Fibroblast of skin of left quadriceps (primary cell): Measurements from ENCODE around the gene SHOC1.
"Not testable (repeated sequence)": the region's sequence is repeated elsewhere in the genome, so short reads cannot be mapped to it uniquely, and the experiment has no call there.

Source experiments
- DNase-seq, 2 experiments: peaks; one replicate each; pipeline ENCODE4 v3.0.0-alpha.2; 2013; ENCODE audit warnings: low read depth in 2 of 2

The SHOC1 gene

DNA sequence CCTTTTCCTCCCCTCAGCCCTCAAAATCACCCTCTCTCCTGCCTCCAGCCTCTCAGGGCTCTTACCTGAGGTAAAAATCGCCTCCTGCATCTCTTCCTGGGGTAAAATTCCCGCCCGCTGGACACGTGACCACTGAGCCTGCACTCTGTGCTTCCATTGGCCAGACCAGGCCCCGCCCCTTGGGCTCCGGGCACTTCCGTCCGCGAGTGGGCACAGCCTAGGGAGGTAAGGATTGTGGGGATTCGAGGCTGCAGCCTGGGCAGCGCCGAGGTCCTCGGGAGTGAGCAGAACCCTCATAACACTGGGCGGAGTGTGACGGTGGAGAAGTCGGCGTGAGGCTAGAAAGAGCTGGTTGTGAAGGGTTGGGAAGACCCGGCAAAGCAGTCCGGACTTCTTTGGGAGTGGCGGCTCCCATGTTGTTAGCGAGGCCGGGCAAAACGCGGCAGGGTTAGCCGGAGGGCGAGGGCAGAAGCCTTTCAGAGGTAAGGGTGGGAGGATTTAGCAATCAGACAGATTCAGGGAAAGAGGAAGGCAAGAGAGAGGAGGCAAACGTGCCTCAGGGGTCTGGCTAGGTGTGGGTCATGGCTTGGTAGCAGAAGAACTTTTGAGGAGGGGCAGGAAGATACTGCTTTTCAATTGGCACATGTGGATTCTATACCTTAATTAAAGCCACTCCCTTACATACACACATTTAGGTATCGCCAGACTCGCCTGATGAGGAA lies at the start of gene SHOC1:
SHOC1 (minus strand) TSS at position 103 of the 722 bp plus-strand sequence. CDS start 3,519 bp downstream, outside the sequence.
- no peak for DNase-seq

DNA sequence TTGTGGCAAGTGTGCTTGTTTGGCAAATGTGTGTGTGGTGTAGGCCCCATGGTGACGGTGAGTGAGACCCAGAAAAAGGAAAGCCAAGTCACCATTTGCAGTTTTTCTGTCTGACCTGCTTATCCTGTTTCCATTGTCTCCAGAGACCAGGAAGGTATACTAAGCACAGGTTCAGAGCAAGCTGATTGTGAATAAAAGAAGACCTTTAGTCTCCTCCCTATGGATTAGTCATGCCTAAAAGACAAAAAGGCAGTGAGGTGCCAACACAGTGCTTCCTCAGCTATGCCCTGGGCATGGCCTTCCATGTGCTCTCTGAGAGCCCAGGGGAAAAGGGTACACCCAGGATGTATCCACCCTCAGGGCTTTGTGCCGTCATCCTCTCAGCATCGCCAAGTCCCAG lies 49.2 kb upstream of the SHOC1 start:
- DNase-seq = no peak

DNA sequence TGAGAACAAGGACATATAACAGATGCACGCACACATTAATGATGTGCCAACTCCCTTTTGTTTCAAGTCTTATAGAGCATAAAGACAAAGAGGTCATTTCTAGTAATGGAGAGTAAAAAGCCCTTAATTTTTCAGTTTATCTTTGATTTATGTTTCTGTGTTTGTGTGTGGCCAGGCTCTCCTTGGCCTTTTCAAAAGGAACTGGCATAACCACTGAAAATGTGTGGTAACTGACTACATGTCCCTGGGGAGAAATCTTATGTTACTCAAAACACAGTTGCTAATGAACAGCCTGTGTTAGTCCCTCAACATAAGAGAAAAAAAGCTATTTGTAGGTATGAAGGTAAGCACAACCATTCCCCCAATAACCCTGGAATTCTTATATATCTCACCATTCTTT lies 47.6 kb upstream of the SHOC1 start:
- no peak for DNase-seq

DNA sequence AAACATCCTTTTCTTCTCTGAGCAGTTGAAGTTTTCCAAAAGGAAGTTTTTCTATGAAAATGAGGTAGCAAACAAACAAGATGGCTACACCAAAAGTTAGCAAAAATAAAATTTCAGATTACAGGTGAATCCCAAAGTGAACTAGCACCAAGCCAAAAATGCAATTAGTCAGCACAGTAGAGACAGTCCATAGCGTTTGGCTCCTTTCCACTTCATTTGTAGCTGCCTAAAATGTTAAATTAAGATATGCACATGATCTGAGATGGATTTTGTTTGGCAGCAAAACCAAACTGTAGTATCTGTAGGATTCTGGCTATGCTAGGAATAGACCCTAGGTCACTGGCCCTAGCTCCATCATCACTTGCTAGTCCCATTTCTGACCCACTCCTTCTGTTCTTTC lies 45.7 kb upstream of the SHOC1 start:
- no peak for DNase-seq

DNA sequence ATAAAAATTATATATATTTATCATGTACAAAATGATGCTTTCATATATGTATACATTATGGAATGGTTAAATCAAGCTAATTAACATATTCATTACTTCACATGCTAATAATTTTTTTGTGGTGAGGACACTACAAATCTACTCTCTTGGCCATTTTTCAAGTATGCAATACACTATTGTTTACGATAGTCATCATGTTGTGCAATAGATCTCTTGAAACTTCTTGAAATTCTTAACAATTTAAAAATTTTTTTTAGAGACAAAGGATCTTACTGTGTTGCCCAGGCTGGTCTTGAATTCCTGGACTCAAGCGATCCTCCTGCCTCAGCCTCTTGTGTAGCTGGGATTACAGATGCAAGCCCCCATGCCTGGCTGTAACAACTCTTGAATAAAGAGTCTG lies 45.2 kb upstream of the SHOC1 start:
- DNase-seq = peak in 1 of 2 experiments; percentile 46

DNA sequence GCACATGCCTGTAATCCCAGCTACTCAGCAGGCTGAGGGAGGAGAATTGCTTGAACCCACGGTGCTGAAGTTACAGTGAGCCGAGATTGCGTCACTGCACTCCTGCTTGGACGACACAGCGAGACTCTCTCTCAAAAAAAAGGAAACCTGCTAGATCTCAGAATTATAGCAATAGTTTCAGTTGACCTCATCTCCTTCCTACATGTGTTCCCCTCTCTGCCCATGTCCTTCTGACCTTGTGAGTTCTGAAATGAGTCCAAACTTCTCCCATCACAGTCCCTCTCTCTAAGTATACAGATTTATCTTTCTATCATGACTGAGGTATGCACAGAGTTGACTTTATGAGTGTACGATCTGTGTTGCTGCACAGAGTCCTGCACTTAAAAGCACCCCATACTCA lies 44.6 kb upstream of the SHOC1 start:
- no peak for DNase-seq

DNA sequence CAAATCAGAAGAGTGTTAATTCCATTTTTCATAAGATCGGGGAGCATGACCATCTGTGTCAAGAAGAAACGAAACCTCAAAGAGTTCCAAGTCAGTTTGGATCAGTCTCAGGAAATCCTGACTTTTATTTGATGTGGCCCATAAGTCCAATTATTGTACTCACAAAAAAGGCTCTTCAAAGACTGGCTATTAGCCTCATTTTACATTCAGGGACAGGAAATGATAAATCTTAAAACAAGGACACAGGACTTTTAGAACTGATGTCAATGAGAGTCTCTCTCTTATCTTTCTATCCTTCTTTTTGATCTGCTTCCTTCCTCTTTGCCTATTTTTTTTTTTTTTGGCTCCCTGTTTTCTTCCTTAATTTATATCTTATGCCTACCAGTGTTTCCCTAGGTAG lies 43.7 kb upstream of the SHOC1 start:
- no peak for DNase-seq

DNA sequence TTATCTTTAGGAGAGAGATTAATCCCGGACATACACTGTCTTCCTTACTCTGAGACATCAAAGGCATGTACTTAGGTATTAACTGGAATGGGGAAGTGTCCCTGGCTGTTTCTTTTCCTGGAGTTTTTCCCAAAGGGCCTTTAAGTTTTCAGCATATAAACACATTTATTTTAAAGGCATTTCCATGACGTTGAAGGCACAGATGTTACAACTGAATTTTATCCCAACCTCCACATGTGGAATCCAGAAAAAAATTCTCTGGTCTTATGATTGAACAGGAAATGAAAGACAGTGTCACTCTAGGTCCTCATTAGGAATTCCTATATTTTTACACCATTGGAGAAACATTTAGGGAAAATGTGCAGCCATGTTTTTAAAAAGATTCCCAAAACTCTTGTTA lies 41.6 kb upstream of the SHOC1 start:
- DNase-seq = peak in 1 of 2 experiments; percentile 60

DNA sequence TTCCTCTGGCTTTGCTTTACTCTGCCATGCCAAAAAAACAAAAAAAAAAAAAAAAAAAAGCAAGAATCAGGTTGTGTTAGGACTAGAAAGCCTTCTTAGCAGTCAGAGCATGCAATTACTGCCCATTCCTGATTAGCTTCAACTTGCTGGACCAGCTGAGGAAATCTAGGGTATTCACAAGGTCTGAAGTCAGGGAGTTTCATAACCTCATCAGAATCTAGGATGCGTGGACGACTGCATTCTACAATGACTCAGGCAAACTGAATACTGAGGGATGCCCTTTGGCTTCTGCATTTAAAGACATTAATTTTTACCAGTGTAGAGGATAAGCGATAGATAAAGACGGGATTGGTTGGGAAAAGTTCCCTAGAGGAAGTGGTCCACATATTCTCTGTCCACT lies 39.2 kb upstream of the SHOC1 start:
- no peak for DNase-seq

DNA sequence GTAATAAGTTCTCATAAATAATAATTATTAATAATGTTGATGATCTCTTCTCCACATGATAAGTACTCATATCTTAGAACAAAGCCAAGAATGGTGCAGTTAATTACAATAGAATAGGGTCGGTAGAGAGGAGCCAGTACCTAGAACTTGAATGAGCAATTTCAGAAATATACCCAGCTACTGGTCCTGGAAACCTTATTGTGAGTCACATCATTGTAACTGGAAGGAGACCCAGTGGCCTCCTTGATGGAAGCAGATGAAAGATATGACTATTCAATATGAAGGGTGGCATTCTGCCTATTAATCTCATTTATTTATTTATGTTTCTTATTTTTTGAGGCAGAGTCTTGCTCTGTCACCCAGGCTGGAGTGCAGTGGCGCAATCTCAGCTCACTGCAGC lies 37.7 kb upstream of the SHOC1 start:
- no peak for DNase-seq

DNA sequence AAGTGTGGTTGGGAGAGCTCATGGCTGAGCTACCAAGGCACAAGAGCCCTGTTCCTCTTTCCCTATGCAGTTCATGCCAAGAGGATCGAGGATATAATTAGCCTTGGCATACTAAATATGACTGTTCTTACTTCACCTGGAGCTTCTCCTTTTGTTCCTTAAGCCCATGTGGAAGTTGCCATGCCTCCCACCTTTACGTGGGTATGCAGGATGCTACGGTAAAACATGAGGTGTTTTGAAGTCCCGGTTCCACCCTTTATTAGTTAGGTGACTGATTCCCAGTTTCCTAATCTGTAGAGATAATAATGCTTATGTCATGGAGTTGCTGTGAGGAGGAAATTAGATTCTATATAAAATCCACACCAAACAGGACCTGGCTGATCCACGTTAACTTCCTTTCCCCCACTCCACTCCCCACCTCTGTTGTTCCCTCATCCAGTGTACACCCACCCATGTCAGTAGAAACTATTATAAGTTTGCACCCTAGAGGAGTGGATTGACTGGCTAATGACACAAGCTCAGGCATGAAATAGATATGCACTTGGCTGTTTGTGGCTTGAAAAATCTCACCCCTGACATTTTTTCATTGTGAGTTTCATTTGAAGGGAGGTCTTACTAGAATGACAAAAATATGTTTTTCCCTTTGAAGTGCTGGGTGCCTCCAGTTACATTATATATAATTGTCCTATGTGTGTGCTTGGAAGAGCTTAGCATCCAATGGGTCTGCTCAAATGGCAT lies 36.8 kb upstream of the SHOC1 start:
- DNase-seq = no peak

DNA sequence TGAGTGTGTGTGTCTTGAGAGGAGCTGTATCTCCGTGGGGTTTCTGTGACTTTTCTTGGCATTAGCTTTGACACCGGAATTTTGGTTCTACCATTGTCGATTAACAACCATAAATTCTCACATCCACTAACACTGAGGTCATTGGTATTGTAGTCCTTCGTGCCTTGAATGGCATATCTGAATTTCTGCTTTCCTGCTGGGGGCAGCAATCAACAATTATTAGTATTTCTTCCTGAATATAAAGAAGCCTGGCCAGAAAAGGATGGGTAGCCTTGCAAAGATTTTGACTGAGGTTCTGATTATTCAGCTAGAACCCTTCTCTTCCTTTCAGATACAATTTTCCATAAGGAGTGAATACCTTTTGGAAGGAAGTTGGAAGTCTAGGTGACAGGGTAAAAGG lies 33.5 kb upstream of the SHOC1 start:
- no peak for DNase-seq

DNA sequence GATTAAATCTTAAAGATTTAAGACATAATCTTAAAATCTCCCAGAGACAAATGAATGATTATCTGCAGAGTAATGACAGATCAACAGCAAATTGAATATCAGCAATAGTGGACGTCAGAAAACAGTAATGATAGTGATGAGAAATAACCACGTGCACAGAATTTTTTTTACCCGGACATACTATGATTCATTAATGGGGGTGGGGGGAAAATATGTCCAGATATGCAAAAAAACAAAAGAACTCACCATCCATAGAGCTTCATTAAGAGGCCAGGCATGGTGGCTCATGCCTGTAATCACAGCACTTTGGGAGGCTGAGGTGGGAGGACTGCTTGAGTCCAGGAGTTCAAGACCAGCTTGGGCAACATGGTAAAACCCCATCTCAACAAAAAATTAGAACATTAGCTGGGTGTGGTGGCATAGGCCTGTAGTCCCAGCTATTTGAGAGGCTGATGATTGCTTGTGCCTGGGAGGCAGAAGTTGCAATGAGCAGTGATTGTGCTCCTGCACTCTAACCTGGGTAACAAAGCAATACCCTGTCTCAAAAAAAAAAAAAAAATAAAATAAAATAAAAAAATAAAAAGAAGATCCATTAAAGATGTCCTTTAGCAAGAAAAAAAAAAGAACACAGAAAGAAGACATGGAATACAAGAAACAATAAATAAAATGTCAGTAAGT lies 30.9 kb upstream of the SHOC1 start:
- DNase-seq = no peak

DNA sequence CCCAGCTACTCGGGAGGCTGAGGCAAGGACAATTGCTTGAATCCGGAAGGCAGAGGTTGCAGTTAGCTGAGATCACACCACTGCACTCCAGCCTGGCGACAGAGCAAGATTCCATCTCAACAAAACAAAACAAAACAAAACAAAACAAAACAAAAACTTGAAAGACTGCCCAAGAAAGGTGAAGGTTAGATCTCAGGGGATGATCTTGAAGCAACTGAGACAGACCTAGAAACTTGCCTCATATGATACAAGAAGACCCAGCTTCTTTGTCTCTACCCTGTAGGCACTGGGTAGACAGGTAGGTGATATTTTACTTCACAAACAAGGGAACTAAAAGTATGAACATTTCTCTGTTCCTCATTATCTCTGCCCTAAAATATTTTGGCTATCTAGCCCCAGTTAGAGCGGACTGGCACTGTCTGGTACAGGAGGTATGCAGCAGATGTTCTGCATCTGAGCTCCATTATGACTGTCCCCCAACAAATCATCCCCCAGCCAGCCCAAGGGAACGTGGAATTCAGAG lies 26.3 kb upstream of the SHOC1 start:
- DNase-seq = no peak

DNA sequence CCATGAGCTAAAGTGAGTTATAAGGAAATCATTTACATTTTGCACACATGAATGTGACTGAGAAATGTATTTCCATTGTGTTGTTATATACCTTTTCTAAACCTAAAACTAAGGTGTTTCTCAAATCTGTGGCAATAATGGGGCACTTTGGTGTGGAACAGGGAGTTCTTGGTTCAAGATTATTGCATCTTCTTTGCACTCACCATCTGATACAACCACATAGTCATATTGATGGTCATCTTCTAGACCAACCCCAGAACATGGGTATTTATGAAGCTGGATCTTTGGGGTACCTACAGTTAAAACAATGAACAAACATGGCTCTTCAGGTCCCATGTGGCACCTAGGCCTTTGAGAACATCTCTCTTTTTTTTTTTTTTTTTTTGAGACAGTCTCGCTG lies 24.6 kb upstream of the SHOC1 start:
- DNase-seq = no peak

DNA sequence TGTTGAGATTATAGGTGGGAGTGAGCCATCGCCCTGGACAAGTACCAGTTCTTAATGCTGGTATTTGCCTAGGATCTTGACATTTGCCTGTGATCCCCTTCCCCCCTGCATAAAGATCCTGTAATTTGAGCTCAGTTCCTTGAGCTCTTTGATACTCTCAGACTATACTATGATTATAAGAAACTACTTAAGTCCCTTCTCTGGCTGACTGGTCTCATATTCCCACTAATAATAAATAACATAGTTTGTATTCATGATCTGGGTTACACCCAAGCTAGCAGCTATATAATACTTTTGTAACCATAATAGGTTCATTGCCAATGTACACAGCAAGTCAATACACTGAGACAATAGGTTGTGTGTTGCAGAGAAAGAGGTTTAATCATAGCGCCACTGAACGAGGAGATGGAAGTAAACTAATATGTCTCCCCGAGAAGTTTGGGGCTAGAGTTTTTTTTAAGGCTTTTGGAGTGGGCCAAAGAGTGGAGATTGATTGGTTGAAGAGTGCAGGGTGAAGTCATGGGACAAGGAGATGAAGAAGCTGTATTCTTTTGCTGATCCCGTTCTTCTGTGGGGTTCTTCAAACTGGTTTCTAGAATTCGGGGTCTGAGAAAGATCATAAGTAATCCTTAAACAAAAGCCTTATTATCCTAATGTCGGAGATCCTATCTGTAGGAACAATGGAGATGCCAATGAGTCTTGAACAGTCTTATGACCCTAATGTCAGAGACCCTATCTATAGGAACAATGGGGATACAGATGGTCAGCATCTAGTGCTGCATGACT lies 20.7 kb upstream of the SHOC1 start:
- no peak for DNase-seq

DNA sequence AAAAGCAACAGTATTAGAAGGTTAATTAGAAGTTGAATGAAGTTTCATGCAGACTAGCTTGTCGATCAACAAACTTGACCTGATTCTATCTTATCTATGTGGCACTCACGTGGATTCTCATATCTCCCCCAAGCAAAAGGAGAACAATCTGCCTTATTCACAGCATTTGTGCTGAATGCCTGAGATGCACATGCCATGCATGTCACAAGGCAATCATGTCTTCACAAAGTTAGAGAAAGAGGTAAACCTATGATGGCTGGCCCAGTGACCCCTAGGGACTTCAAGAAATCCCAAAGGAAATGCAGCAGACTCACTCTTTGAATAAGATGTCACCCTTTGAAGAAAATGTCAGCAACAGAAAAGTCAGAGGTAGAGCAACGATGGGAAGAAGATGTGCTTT lies 17.6 kb upstream of the SHOC1 start:
- DNase-seq = no peak

DNA sequence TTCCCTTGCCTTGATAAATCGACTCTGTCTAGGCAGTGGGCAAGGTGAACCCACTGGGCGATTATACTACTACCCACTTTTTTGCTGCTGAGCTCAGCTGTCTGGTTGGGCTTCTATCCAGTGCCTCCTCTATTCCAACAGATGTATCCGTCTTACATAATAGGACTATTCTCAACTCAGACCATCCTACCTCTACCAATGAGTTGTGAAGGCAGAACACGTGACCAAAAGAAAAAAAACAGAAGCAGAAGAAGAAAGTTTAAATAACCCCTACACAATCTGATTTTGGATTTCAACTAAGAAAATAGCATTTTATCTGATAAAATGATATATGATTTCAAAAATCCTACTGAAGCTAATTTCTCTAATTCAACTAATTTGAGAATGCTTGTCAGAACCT lies 16.2 kb upstream of the SHOC1 start:
- no peak for DNase-seq

DNA sequence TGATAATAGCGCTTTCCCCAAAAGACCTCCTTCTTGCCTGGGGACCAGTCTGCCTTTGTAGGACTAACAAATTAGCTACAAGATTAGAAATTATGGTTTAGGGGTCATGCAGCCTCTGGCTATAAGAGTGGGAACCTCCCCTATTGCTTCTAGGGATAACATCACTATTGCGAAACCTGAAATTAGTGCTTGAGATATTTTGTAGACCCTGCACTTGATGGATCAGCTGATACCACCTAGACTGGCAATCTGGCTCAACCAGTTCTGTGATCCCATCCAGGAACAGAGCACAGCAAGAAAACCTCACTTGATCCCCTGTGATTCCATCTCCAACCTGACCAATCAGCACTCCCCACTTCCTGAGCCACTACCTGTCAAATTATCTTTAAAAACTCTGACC lies 15.7 kb upstream of the SHOC1 start:
- DNase-seq = not testable (repeated sequence)

DNA sequence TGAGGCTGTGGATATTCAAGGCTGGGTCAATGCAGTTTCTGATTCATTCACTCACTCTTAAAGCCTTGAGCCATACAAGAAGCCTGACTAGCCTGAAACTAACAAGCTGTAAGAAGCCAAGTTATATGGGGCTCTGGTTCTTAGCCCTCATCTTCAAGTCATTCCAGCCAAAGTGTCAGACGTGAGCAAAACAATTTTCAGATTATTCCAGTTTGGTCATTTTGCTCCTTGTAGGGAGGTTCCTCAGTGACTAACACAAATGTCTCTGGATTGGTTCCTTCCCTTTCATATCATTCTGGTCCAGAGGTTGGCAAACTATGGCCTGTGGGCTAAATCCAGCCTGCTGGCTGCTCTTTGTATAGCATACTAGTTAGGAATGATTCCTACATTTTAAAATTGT lies 12.5 kb upstream of the SHOC1 start:
- no peak for DNase-seq

DNA sequence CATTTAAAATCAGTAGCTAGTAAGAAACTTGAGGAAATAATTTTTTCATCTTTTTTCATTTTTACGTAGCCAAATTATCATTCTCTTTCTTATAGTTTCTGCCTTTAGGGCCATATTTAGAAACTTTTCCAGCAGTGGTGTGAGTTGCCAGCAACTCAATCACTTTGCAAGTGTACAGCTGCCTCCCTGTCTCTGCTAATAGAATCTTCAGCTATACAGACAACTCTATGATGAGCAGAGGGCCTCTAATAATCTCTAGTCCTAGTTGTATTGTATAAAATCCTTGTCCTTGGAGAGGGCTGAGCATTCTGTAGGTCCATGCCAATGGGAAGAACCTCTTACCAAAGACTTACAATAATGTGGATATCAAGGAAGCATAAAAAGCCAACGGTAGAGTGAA lies 11.5 kb upstream of the SHOC1 start:
- no peak for DNase-seq

DNA sequence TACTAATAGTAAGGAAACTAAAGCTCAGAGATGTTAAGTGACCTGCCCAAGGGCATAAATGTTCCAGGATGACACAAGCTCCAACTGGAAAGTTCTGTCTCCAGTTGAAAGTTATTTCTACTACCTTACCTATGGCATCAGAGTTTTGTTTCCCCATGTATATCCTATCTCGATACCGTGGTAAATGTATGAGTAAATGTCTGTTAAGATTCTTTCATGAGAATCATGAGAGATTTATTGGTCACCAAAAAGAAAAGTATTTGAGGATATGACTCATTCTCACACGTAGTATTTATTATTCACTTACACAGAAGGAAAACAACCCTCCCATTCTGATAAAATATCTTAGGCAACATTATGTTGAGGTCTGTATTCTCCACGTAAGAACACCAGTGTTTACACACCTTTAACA lies 11.1 kb upstream of the SHOC1 start:
- DNase-seq = peak; percentile 19 to 36
